Prostate gland (tissue), 2 donors: ENCODE measurements around the gene FGF1.

Experiments
- CTCF ChIP-seq, 4 experiments: fragments of 200-600 bp in 2 of 4; fragments of 450-650 bp in 2 of 4; sonication (generic) in 2 of 4; IDR thresholded peaks; 1 replicate in 3 of 4; 2 replicates in 1 of 4; pipeline ENCODE4 v1.5.1; 2016 to 2019; ENCODE audit warnings: antibody characterized with exemption in 4 of 4, mild to moderate bottlenecking in 2 of 4, moderate library complexity in 2 of 4
- POLR2AphosphoS5 ChIP-seq: sonication (generic); formaldehyde crosslinking; IDR thresholded peaks from one replicate; pipeline ENCODE4 v1.6.1; 2017; ENCODE audit warnings: antibody characterized with exemption

GRCh38 chr5:142636093-142636492 lies 49.8 kb downstream of the FGF1 start:
- no peak for TF ChIP-seq CTCF (IDR thresholded peaks at IDR 0.05)
- TF ChIP-seq POLR2AphosphoS5, result no peak
